NB4 (cell line): ENCODE results near the gene FCSK.

Experiments
- DNase-seq: peaks from one replicate; pipeline ENCODE4 v3.0.0; 2010; ENCODE audit warnings: low read depth
- H3K4me3 ChIP-seq: one replicate; pipeline ENCODE4 v1.5.1; 2011; ENCODE audit warnings: mild to moderate bottlenecking, low read depth, low read length, moderate library complexity
- MYC ChIP-seq: IDR thresholded peaks from 2 replicates; pipeline ENCODE4 v1.6.1; 2011; ENCODE audit warnings: low read depth, low read length
- POLR2A ChIP-seq: IDR thresholded peaks from 2 replicates; pipeline ENCODE4 v1.6.1; 2011; ENCODE audit warnings: mild to moderate bottlenecking; ENCODE audit not compliant: insufficient read length; ENCODE audit errors: extremely low read depth
- TF ChIP-seq, protein P1 (sequence below): IDR thresholded peaks from 2 replicates; pipeline ENCODE4 v1.6.1; 2011; ENCODE audit warnings: low read depth, low read length
- TF ChIP-seq, protein P2 (sequence below): IDR thresholded peaks from one replicate; pipeline ENCODE4 v1.5.1; 2012; ENCODE audit warnings: low read depth, low read length

Gene FCSK

DNA sequence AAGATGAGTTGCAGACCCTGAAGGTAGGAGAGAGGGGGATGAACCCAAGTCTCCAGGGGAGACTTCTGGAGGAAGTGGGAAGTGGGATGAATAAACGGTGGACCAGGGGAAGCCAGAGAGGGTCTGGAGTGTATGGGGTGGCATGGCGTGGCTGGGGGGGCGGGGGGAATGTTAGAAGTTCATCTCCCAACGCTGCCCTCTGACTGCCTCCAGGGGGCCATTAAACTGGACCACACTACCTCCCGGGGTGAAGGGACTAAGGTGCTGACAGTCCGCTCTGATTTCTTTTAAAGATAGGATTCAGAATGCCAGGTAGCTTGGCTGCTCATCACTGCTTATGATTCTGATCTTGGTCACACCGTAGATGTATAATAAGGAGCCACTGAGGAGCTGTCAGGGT is 36.7 kb upstream of the FCSK start:
- H3K4me3 ChIP-seq: no peak overlapping the region
- TF ChIP-seq, protein P1, sequence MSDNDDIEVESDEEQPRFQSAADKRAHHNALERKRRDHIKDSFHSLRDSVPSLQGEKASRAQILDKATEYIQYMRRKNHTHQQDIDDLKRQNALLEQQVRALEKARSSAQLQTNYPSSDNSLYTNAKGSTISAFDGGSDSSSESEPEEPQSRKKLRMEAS: no peak
- TF ChIP-seq, protein P2, sequence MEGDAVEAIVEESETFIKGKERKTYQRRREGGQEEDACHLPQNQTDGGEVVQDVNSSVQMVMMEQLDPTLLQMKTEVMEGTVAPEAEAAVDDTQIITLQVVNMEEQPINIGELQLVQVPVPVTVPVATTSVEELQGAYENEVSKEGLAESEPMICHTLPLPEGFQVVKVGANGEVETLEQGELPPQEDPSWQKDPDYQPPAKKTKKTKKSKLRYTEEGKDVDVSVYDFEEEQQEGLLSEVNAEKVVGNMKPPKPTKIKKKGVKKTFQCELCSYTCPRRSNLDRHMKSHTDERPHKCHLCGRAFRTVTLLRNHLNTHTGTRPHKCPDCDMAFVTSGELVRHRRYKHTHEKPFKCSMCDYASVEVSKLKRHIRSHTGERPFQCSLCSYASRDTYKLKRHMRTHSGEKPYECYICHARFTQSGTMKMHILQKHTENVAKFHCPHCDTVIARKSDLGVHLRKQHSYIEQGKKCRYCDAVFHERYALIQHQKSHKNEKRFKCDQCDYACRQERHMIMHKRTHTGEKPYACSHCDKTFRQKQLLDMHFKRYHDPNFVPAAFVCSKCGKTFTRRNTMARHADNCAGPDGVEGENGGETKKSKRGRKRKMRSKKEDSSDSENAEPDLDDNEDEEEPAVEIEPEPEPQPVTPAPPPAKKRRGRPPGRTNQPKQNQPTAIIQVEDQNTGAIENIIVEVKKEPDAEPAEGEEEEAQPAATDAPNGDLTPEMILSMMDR: no peak
- TF ChIP-seq MYC: no peak
- TF ChIP-seq POLR2A: no peak
- DNase-seq: no peak

DNA sequence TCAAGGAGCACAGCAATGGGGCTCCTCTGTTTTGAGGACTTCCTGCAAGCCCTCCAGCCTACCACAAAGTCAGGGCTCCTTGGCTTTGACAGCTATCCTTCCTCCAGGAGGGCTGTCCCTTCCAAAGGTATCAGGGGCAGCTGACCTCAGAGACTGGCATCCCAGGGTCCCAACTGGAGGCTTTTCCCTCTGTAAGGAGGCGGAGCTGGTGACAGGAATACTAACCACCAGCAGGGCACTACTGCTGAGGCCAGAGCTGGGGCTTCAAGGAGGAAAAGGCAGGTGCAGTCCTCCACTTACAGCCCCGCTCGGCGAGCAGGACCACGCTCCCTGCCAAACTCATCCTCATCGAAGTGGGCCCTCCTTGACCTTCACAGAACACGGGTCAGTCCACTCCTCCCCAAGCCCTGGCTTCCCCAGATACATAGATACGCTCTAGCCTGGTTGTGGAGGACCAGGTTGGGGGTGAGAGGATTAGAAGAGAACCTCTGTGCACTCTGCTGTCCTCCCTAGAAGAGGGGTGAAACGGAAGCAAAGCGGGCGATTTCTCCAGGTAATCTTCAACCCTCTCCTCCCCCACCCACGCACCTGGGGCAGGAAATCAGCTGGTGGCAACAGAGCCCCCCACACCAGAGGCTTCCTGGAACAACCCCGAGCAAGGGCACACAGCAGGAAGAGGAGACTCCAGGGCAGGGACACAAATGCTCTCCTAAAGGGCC is 36.0 kb upstream of the FCSK start:
- TF ChIP-seq, protein P1: no peak
- TF ChIP-seq, protein P2: no peak
- no peak for TF ChIP-seq POLR2A
- DNase-seq: no peak
- H3K4me3 ChIP-seq: no peak overlapping the region

DNA sequence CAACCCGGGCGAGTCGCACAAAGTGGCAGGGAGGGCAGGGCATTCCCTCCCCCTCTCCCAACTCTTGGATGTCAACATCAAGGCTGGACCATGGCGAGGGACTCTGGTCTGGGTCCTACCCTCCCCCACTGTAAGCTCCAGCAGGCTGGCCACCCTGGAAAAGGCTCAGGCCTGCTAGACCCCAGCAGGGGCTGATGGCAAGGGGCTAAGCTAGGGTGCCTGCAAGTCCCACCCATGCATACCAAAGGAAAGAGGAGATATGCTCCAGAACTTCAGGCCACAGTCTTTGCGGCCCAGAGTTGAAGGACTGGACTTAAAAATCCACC is 35.4 kb upstream of the FCSK start:
- H3K4me3 ChIP-seq: no peak overlapping the region

DNA sequence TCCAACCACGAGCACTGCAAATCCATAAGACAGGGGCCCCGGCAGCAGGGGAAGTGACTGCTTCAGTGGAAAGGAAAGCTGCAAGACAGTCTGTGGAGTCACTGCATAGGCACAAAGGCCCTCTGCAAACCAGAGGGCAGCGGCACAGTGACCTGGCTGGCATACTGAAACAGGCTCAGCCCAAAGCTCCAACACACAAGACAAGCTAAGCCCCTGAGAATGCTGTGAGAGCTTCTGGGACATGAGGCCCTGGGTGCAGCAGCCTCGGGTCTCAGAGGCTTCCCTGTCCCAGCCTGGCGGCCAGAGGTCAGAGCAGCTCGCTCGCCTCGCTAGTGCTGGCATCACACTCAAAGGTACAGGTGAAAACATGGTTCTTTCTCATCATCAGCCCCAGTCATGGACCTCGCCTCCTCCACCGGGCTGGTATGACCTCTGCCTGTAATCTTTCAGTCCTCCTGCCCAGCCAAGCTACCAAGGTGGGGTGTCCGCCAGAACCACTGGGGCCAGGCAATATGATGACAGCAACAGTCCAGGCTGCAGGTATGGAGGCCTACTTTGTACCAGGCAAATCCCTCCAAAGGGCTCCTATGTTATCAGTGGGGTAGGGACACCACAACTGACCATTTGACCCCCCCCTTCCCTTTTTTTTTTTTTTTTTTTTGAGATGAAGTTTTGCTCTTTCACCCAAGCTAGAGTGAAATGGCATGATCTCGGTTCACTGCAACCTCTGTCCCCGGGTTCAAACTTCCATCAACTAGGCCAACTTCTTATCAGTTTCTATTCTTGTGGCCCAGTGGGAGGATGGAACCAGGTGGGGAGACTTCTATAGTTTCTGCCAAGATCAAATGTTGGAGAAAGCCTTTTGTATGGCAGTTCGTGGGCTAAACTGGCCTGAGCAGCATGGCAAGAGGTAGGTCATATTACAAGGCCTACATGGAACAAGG is 34.7 kb upstream of the FCSK start:
- DNase-seq: no peak
- no peak overlapping the region for H3K4me3 ChIP-seq
- TF ChIP-seq MYC (no peak), POLR2A (no peak)
- TF ChIP-seq, protein P1: no peak
- TF ChIP-seq, protein P2: no peak

More for the DNA sequence above, 35.4 kb upstream of the FCSK start:
- TF ChIP-seq POLR2A (no peak), MYC (no peak)
- TF ChIP-seq, protein P1: no peak
- TF ChIP-seq, protein P2: no peak
- DNase-seq: no peak

DNA sequence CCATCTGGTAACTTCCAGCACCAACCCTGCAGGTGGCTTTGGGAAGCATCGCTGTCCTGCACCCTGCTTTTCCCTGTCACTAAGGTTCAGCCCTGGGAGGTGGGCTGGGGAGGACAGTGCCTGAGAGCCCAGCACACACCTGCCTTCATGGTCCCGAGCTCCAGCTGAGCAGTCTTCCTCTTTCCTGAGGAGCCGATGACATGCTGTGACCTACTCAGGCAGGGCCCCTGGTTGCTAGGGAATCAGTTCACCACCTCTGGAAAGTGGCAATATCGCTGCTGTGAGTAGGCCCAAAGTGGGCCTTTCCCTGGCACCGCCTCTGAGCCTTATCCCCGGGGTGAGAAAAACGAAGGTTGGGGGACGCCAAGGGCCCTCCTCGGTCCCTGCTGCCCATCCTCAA is 33.4 kb upstream of the FCSK start:
- no peak for DNase-seq
- H3K4me3 ChIP-seq: no peak overlapping the region
- TF ChIP-seq MYC: no peak
- TF ChIP-seq POLR2A: no peak
- TF ChIP-seq, protein P1: no peak
- TF ChIP-seq, protein P2: no peak
